GM12891 (cell line): ENCODE data around the gene USP15.

ENCODE experiments used
- POLR2A ChIP-seq: IDR thresholded peaks from 2 replicates; pipeline ENCODE4 v1.6.1; 2011; ENCODE audit warnings: low read depth, low read length, control low read depth
- POLR2AphosphoS5 ChIP-seq: IDR thresholded peaks from 2 replicates; pipeline ENCODE4 v1.6.1; 2011; ENCODE audit warnings: low read depth, low read length, control low read depth
- SPI1 ChIP-seq: IDR thresholded peaks from 2 replicates; pipeline ENCODE4 v1.6.1; 2011; ENCODE audit warnings: low read depth, low read length, control low read depth

DNA sequence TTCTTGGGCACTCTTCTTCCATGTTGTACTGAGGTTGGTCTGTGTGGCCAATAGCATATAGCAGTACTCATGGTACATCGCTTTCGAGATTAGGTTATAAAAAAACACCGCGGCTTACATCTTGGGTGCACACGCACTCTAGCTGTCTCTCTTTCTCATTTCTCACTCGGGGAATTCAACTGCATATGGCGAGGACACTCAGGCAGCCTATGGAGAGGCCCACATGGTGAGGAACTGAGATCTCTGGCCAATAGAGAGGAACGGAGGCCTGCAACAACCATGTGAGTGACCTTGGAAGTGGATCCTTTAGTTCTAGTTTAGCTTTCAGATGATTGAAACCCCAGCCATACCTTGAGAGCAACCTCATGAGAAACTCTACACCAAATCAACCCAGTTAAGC is 45.6 kb downstream of the USP15 start:
- TF ChIP-seq POLR2AphosphoS5 (no peak), POLR2A (no peak), SPI1 (no peak)
